Activated T-cell treated with anti-CD3 and anti-CD28 coated beads for 1 hour (primary cell): ENCODE measurements around the gene CACNA2D3.

Experiments used
- DNase-seq: peaks from one replicate; pipeline ENCODE4 v3.0.0-alpha.2; 2020; ENCODE audit warnings: low read depth

CACNA2D3 gene

DNA sequence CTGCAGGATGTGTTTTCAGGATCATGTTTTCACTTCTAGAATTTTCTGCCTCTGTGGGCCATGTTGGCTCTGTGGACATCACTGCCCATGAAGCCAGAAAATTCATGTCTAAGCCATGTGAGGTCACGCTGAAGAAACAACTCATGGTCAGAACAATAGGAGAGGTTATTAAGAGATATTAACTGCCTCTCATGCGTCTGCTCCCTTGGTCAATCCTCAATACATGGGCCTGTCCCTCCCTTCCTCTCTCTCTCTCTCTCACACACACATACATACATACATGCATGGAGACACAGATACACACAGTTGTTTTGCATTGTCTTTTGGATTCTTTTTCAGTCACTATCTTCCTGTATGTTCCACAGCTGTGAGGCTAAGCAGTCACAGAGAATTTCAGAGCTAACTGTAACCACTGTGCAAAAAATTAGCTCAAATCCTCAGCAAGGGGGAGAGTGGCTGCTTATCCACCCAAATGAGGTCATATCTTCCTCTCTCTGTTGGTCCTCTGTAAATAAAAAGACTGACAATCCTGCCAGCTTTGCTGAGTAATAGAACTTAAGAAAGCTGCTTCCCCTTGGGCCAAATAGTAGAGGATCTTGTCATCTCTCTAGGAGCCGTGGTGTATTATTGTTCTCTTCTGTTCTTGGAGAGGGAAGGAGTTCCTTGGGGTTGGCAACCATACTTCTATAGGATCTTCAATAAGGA is 759.9 kb downstream of the CACNA2D3 start:
- no peak for DNase-seq

DNA sequence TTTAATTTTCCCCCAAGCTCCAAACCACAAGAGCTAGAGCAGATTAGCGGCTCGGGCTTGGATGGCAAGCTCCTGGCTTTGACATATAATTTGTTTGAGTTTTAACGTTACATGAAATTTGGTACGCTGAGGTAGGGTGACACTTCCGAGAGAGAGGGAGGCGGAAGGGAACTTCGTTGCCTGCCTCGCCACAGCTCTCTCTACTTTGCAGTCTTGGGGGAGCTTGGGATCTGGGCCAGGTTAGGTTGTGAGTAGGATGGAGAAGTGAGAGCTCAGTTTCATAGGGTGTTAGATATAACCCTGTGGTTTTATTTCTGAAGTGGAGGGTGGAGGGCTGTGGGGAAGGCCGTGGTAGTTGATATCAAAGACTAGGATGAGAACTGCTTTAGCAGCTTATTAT is 765.8 kb downstream of the CACNA2D3 start:
- DNase-seq: no peak

GRCh38 chr3:54888873-54889272 is 766.5 kb downstream of the CACNA2D3 start:
- DNase-seq: no peak

GRCh38 chr3:54889731-54890130 is 767.4 kb downstream of the CACNA2D3 start:
- DNase-seq: no peak

DNA sequence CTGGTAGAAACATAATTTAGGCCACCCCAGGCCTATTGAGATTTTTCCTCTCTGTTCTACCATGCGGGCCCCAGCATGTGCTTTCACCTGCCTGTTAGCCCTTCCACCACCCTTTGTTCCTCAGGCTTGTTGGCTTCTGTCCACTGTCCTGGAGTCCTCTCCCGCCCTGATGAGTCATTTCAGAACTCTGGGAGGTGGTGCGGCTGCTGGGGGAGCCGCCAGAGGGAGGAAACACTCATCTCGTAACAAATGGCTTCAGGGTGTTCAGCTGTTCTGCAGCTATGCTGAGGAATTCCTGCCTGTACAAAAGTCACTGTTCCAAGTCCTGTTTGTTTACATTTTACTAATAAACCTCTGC is 769.2 kb downstream of the CACNA2D3 start:
- DNase-seq: no peak

- DNase-seq: no peak
Measured at GRCh38 chr3:54892168-54892567, 769.8 kb downstream of the CACNA2D3 start.

- no peak for DNase-seq
Measured at GRCh38 chr3:54895613-54896012, 773.3 kb downstream of the CACNA2D3 start.

DNA sequence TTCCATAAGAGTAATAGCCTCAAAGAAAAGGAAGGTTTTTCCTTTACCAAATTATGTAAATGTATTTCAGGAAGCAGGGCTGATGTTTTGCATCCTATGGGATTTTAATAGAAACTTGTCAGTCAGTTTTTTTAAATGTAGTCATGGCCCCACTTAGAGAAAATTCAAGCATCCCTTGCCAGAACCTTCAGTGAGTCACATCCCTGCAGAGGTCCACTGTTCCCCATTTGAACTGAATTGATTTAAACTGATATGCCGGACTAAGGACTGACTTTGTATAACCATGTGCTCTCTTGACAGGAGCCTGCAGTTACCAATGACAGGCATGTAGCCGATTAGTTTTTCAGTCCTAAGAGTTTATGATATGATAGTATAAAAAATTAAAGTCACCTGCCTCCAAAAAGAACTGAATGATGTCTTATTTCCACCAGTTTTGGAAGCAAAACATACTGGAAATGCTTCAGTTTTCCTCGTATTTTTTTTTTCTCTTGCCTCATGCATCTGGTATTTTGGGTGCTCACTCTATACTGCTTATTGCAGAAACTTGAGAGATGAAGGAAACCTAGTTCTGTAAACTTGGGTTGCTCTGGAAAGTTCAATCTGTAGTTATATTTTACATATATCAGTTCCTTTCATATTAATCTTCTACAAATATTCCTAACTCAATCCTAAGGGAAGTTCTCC is 774.8 kb downstream of the CACNA2D3 start:
- DNase-seq: no peak

DNA sequence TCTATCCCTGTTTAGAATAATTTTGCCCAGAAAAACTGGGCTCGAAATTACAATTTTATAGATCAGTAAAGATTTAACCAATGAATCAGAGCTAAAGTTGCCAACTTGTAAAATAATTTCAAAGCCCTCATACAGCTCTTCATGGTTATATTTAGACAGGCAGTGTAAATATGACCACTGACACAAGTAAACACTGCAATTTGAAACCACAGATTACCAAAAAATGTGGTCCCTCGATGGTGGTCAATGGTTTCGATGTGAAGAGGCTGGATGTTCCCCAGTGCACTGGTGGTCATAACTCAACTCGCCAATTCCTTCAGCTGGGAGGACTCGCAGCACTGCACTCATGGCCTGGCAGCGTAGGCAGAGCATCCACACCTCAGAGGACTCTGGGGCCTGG is 776.9 kb downstream of the CACNA2D3 start:
- DNase-seq: no peak

- DNase-seq: no peak
Measured at GRCh38 chr3:54900838-54901591, 778.7 kb downstream of the CACNA2D3 start.

DNA sequence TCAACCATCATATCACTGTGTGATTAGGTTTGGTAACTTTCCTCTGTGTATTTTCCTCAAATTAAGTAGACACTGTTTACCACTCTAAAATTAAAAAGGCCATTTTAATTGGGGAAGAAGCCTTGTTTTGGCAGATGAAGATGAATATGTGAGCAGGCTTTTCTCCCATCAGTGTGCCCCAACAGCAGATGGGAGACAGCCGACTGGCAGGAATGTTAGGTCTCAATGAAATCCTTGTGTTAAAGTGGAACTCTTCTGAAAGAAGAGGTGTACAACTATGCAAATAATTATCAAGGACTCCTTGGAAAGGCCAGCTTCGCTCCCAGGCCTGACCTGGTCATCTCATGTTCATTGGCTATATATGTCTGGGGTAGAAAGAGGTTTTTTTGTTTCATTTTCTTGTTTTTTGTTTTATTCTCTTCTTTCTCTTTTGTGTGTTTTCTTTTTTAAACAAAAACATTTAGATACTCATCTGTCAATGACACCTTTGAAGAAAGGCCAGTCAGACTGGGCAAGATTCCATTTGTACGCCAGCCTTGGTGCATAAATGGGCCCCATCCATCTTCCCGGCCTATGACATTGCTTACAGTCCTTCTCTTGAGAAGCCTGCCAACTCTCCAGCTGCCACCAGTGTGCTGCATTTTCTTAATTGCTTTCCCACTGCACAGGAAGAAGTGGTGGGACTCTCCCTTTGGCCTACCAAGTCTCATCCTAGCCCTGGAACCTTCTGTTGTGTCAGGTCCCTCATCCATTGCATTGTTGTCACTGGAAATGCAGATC is 779.7 kb downstream of the CACNA2D3 start:
- DNase-seq: no peak

DNA sequence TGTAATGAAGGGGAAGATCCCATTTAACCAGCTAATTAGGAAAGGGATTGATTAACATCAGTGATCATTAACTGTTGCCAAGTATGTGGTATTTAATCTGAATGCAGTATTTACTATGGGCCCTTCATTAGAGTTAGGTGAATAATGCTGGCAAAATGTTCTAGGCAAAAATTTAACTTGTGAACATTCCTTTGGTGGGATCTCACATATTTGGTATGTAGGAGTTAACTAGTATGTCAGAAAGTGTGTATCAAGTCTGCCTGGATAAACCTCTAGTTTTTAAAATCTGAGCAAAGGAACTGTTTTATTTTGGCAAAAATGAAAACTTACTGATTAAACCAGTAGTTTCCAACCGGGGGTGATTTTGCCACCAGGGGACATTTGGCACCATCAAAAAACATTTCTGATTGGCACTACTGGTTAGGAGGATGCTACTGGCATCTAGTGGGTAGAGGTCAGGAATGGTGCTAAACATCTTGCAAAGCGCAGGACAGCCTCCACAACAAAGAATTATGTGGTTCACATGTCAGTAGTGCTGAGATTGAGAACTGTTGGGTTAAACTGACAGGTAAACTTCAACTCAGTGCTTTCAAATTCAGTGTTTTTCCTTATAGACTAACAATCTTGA is 783.0 kb downstream of the CACNA2D3 start:
- DNase-seq: no peak

- no peak for DNase-seq
Measured at GRCh38 chr3:54905920-54906319, 783.6 kb downstream of the CACNA2D3 start.

GRCh38 chr3:54906763-54907162 is 784.4 kb downstream of the CACNA2D3 start:
- no peak for DNase-seq

DNA sequence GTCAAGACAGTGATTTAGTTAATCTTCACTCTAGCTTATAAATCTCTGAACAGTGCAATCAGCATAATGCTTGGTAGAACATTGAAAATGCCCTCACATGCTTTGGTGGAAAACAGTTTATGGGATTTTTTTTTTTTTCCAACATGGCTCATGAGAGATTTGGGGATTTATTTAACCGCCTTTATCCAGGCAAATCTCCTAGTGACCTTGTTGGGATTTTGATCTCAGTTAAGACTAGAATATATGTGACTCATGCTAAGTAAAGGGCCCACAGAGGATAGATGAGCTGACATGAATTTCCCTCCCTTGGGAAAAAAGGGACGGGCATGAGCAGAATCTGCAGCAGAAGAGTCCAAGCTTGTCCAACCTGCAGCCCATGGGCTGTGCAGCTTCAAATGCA is 786.8 kb downstream of the CACNA2D3 start:
- DNase-seq: no peak

DNA sequence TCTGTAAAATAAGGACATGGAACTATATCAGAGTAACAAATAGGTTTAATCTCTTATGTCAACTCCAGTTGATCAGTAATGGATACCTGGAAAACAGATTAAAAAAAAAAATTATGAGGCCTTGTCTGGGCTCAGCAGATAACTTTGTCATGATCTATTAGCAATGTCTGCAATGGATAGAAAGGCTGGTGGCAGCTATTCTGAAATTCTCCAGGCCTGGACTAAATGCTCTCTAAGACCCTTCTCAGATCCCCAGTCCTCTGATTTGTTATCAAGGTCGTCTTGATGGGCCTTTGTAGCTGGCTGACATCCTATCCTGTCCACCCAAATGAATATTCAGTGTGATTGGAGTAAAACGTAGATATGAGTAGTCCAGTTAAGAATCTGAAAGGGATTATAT is 791.8 kb downstream of the CACNA2D3 start:
- no peak for DNase-seq

DNA sequence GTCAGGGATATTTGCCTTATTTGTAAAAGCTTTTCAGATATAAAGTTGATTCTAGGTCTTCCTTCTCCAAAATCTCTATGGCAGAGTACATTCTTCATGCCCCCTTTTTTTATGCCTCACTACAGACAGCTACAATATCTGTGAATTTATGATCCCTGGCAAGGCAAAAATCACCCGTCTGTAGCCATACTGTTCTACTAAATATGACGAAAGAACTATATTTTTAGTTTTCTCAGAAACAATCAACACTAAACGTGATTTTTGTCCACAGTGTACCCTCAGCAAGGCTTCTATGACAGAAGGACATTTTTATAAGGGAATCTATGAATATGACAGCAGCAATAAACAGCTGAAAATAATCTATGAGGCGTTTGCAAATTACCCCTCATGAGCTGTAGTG is 792.8 kb downstream of the CACNA2D3 start:
- DNase-seq: no peak

DNA sequence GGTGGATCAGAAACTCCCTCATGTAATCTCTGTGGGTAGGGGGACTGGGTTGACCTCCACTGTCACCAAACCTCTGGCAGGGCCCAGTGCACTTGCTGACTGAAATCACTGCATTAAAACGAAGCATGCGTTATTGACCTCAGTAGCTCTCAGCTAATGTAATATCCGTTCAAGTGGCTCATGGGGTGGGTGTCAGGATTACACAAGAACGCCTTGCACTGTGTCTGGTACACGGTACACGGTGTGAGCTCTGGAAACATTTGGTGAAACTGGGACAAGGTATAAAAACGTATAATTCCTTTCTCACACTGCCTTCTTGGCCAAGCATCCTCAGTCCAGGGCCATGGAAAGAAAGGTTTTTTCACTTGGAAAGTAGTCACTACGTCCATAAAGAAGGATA is 793.6 kb downstream of the CACNA2D3 start:
- no peak for DNase-seq

DNA sequence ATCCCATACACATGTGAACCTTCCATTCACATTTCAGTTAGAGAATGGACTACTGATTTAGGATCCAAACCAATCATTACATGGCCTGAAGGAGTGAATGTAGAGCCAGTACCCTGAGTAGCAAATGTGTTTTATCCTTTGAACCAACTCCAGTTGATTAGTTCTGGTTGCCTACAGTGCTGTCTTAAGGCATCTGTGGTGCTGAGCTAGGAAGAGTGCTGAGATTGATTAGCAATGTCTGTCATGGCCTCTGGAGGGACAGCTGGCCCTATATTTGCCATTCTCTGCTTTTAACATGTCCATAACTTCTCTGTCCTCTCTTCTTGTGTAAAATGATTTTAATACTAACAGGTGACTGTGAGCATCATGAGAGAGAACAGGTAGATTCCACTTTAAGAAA is 794.4 kb downstream of the CACNA2D3 start:
- no peak for DNase-seq

DNA sequence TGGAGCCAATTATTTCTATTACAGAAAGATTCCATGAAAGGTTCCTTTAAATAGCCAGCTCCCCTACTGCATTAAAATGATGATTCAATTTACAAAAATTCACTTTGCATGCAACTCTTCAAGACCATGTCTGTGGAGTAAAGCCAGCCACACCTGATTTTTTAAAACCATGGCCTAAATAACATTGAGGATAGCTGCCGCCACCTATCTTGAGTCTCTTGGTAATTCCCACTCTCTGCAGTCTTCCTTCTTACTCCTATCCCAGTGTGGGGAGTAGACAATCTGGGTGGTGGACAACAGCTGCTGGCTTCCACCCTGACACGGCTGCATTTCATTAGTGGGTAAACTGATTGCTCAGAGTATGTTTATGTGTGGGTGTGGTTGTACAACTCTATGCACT is 794.8 kb downstream of the CACNA2D3 start:
- no peak for DNase-seq

DNA sequence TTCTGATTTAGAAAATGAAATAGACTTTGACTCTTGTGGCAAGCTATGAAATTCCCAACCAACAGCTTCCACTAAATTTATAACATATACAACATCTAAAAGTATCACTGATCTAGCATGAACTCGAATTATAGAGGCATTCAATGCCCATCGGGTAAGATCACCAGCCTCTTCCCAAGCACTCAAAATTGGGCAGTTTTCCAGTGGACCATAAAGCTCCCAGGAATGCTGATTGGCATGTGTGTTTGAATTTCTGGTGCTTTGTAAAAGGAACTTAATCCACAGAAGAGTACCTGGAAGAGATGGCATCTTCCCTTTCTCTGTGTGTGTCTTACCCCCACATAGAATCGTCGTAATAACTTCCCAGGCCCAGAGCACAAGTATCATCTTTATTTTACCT is 795.5 kb downstream of the CACNA2D3 start:
- no peak for DNase-seq

DNA sequence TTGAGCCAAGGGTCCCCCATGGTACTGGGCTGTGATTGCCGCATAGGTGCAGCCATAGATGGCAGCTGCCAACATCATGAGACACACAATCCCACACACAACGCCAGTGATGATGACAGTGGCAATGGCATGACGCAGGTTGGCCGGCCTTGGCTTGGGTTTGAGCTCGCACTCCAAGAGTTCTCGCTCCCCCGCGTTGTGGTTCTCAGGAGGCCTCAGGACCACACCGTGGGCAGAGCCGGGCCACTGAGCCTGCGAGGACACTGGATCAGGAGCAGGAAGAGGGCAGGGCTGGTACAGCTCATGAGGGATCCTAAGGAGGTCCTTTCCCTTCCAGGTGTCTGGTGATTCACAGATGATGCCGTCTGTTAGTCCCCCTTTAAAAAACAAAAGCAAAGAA is 796.2 kb downstream of the CACNA2D3 start:
- no peak for DNase-seq
